GM12874 (cell line): Measurements from ENCODE around the gene GPR15LG.

ENCODE experiments used
- CTCF ChIP-seq: IDR thresholded peaks from 2 replicates; pipeline ENCODE4 v1.5.1; 2011; ENCODE audit warnings: low read depth, mild to moderate bottlenecking, control low read depth, low read length, moderate library complexity; ENCODE audit not compliant: insufficient read depth

The GPR15LG gene

GRCh38 chr10:84216834-84217233 is 43.2 kb downstream of the GPR15LG start:
- TF ChIP-seq CTCF = no peak

- TF ChIP-seq CTCF = no peak
These were observed 44.1 kb downstream of the GPR15LG start for GRCh38 chr10:84217746-84218145.

- TF ChIP-seq CTCF = no peak
These were observed 48.3 kb downstream of the GPR15LG start for GRCh38 chr10:84221916-84222315.

GRCh38 chr10:84224411-84225028 is 50.9 kb downstream of the GPR15LG start:
- TF ChIP-seq CTCF = no peak

GRCh38 chr10:84225427-84226173 is 52.0 kb downstream of the GPR15LG start, which contains the start of gene LRIT2:
LRIT2 (minus strand) TSS chr10:84225544; CDS start chr10:84225520, 24 bp downstream.
- TF ChIP-seq CTCF = no peak

GRCh38 chr10:84226616-84227015 is 53.0 kb downstream of the GPR15LG start:
- TF ChIP-seq CTCF = no peak

GRCh38 chr10:84227810-84228209 is 54.2 kb downstream of the GPR15LG start:
- no peak for TF ChIP-seq CTCF
